GM12878 (cell line): Measurements from ENCODE around the gene MYCBPAP. TPM values are rescaled to one million over a fixed set of nuclear protein-coding genes. Genes with fewer than 3 reads are reported as not detected.

Experiments
- ATAC-seq: fragments of 200-7000 bp; cut with Tn5 transposase; 3 replicates; pipeline ENCODE4 v1.9.1; 2020; ENCODE audit warnings: mild to moderate bottlenecking, moderate library complexity
- BruUV-seq: library from RNA; stranded (reverse); fragments of 400-500 nt; replicated peaks from 2 replicates; lab custom pipeline; 2021; lab: Mats Ljungman, UMichigan
- CTCF ChIA-PET: fragments of 300-600 bp; sonication (Branson Sonifier 250); formaldehyde crosslinking; extraction: SDS; loops from one replicate; lab custom pipeline; 2021; ENCODE audit warnings: inconsistent platforms; lab: Yijun Ruan, JAX
- POLR2A ChIA-PET: fragments of 350-600 bp; formaldehyde crosslinking; extraction: SDS; loops from one replicate; lab custom pipeline; 2021; ENCODE audit warnings: inconsistent platforms; lab: Charles Lee
- RAD21 ChIA-PET: fragments of 300-600 bp; sonication (Branson Sonifier 250); formaldehyde crosslinking; loops from one replicate; lab custom pipeline; 2023; ENCODE audit warnings: antibody characterized with exemption; ENCODE audit not compliant: unreplicated experiment; lab: Charles Lee
- SMC1A ChIA-PET: fragments of 300-600 bp; sonication (Branson Sonifier 250); formaldehyde crosslinking; loops from one replicate; lab custom pipeline; 2023; ENCODE audit not compliant: unreplicated experiment, uncharacterized antibody; lab: Charles Lee
- DNase-seq: peaks from one replicate; pipeline ENCODE4 v3.0.0-alpha.2; 2011; ENCODE audit warnings: low read depth, low spot score
- FAIRE-seq: peaks from 3 replicates; lab custom pipeline; 2011; peaks lifted over from hg19 to GRCh38; lab: Jason Lieb, UNC
- H2AFZ ChIP-seq: 2 replicates; pipeline ENCODE4 v1.6.0; 2011; ENCODE audit warnings: low read depth, low read length, control low read depth; ENCODE audit not compliant: control insufficient read depth
- H3K27ac ChIP-seq: 2 replicates; pipeline ENCODE4 v1.5.1; 2011; ENCODE audit warnings: control low read depth; ENCODE audit not compliant: control insufficient read depth, insufficient read depth
- H3K27me3 ChIP-seq, 2 experiments: replicated peaks in 1 of 2; 2 replicates each; pipeline versions ENCODE4 v1.6.0 to v1.6.1; 2011; ENCODE audit warnings: low read length in 1 of 2; ENCODE audit not compliant: control insufficient read depth in 2 of 2, insufficient read depth in 2 of 2
- H3K36me3 ChIP-seq, 2 experiments: 2 replicates each; pipeline ENCODE4 v1.5.1; 2011; ENCODE audit warnings: low read length in 1 of 2; ENCODE audit not compliant: control insufficient read depth in 2 of 2, insufficient read depth in 2 of 2
- H3K4me1 ChIP-seq: 2 replicates; pipeline ENCODE4 v1.6.1; 2011; ENCODE audit warnings: mild to moderate bottlenecking, low read length, moderate library complexity, mixed read lengths; ENCODE audit not compliant: control insufficient read depth, insufficient read depth
- H3K4me2 ChIP-seq: 2 replicates; pipeline ENCODE4 v1.6.0; 2011; ENCODE audit warnings: control low read depth; ENCODE audit not compliant: control insufficient read depth, insufficient read depth
- H3K4me3 ChIP-seq: fragments of 200-600 bp; sonication (generic); 2 replicates; pipeline ENCODE4 v1.5.1; 2016
- H3K79me2 ChIP-seq: 2 replicates; pipeline ENCODE4 v1.6.0; 2011; ENCODE audit warnings: low read length; ENCODE audit not compliant: control insufficient read depth, insufficient read depth
- H3K9ac ChIP-seq: 2 replicates; pipeline ENCODE4 v1.8.0; 2011; ENCODE audit warnings: low read length, control low read depth, mixed read lengths; ENCODE audit not compliant: control insufficient read depth, insufficient read depth
- H3K9me3 ChIP-seq: replicated peaks from 3 replicates; pipeline ENCODE4 v1.5.1; 2011; ENCODE audit warnings: mild to moderate bottlenecking, low read length; ENCODE audit not compliant: control insufficient read depth, insufficient read depth
- H4K20me1 ChIP-seq: 2 replicates; pipeline ENCODE4 v1.6.0; 2011; ENCODE audit not compliant: control insufficient read depth, insufficient read depth
- ASH2L ChIP-seq: fragments of 300-600, 200-600 bp; sonication (generic); IDR thresholded peaks from 2 replicates; pipeline ENCODE4 v1.6.1; 2017; ENCODE audit warnings: low read depth, mild to moderate bottlenecking, borderline replicate concordance
- BCLAF1 ChIP-seq: fragments of 450-650 bp; IDR thresholded peaks from 2 replicates; pipeline ENCODE4 v1.6.1; 2017; ENCODE audit warnings: antibody characterized with exemption, mild to moderate bottlenecking, moderate library complexity
- CHD1 ChIP-seq: IDR thresholded peaks from 2 replicates; pipeline ENCODE4 v1.6.1; 2012; ENCODE audit warnings: low read depth, low read length, improper control_type of control experiment
- GATAD2B ChIP-seq: fragments of 450-650 bp; conservative IDR thresholded peaks from 2 replicates; pipeline ENCODE4 v1.6.1; 2017; ENCODE audit warnings: low read depth, mild to moderate bottlenecking, moderate library complexity
- NR2F1 ChIP-seq: fragments of 450-650 bp; conservative IDR thresholded peaks from 2 replicates; pipeline ENCODE4 v1.6.1; 2017; ENCODE audit warnings: mild to moderate bottlenecking
- RFX5 ChIP-seq: IDR thresholded peaks from 2 replicates; pipeline ENCODE4 v1.6.1; 2011; ENCODE audit warnings: low read depth, low read length, improper control_type of control experiment
- WGBS: methylation state at CpG from one replicate; pipeline ENCODE4 v1.1.6; 2016; ENCODE audit warnings: low lambda C conversion rate; ENCODE audit not compliant: insufficient replicate concordance, insufficient coverage; ENCODE audit errors: missing lambda C conversion rate; 5-methylcytosine and 5-hydroxymethylcytosine counted together
- in situ Hi-C: fragments of 300-500 bp; cut with MboI; formaldehyde crosslinking; loops from 9 replicates; pipeline ENCODE4 v1.14.3; 2018; ENCODE audit warnings: mixed read lengths
- intact Hi-C: fragments of 100-400 bp; cut with micrococcal nuclease; formaldehyde crosslinking; loops from one replicate; pipeline ENCODE4 v1.14.2; 2022; ENCODE audit not compliant: unreplicated experiment
- polyA plus RNA-seq, 11 experiments: library from polyadenylated mRNA; depleted of rRNA in 4 of 11; unstranded in 6 of 11; stranded (reverse) in 5 of 11; fragments of >200 nt; fragmentation: Nextera tagmentation in 4 of 11; fragmentation: Illumina TruSeq in 1 of 11; extraction: Ambion mirVana in 4 of 11; extraction: Trizol in 1 of 11; gene quantifications; 1 replicate in 1 of 11; 2 replicates in 10 of 11; pipeline versions ENCODE4 v1.2.1 to v1.2.3, GENCODE V29; 2011 to 2016; ENCODE audit warnings: inconsistent platforms in 2 of 11, missing spikeins in 2 of 11, low read depth in 1 of 11
- total RNA-seq, 4 experiments: library from RNA; depleted of rRNA in 3 of 4; stranded (reverse); fragments of >200 nt in 3 of 4; fragmentation: Illumina TruSeq in 1 of 4; extraction: Trizol in 1 of 4; gene quantifications; 2 replicates each; pipeline versions ENCODE4 v1.2.1 to v1.2.3, GENCODE V29; 2013 to 2021

Gene MYCBPAP
- total and polyA plus RNA-seq, 10 of the 15 experiments (the other 5 are each of a cell fraction or from before 2014, with no cell fraction given): 0.23 to 2.7 (median 1.5) TPM

GRCh38 chr17:50541402-50541715, 33.1 kb downstream of the MYCBPAP start:
- Histone ChIP-seq H3K36me3 (no peaks in the 10 kb centered on the region), H3K9ac (no peak overlapping the region), H3K9me3 (no peaks in the 10 kb centered on the region), H3K27ac (no peak overlapping the region), H3K79me2 (no peaks in the 10 kb centered on the region), H3K27me3 (no peaks in the 10 kb centered on the region), H3K4me3 (peak overlapping the region; percentile 55; the same call in 1 of the 2 replicates), H3K4me2 (peak overlapping the region; percentile 91; the same call in 1 of the 2 replicates), H4K20me1 (no peaks in the 10 kb centered on the region), H2AFZ (peak overlapping the region; percentile 93), H3K4me1 (peaks cover 10% of the 10 kb centered on the region)
- no peak for DNase-seq
- in situ Hi-C loops (loop anchor here (5.0 to 10.0 kb wide), 4 partner anchors 51 to 413 kb away; no protein-coding TSS in a partner anchor), intact Hi-C loops (loop anchor here (10.0 kb wide), 1 partner anchor 413 kb away; no protein-coding TSS in a partner anchor)
- 41% methylated on average over 9 of the region's 9 CpGs for whole genome bisulfite sequencing
- CTCF ChIA-PET: interaction anchor here (0.7 to 3.2 kb wide), 7 partner anchors 9 to 341 kb away, joined by 3 to 12 read pairs (median 3); no protein-coding TSS in a partner anchor
- BruUV-seq: no TSS peak
- POLR2A ChIA-PET: interaction anchor here (0.6 to 1.4 kb wide), 5 partner anchors 9 to 326 kb away, joined by 3 to 4 read pairs (median 3); no protein-coding TSS in a partner anchor
- SMC1A ChIA-PET: interaction anchor here (1.0 to 1.8 kb wide), 3 partner anchors 36 to 59 kb away, joined by 3 to 8 read pairs (median 3); no protein-coding TSS in a partner anchor
- FAIRE-seq: no peak
- ATAC-seq: peak; percentile 2; the same call in 1 of the 3 replicates
- RAD21 ChIA-PET: interaction anchor here (0.5 to 2.2 kb wide), 5 partner anchors 26 to 186 kb away, joined by 3 to 13 read pairs (median 3); no protein-coding TSS in a partner anchor
- TF ChIP-seq ASH2L: no peak
- no peak for TF ChIP-seq NR2F1
- no peak for TF ChIP-seq CHD1
- no peak for TF ChIP-seq GATAD2B
- no peak for TF ChIP-seq BCLAF1
- TF ChIP-seq RFX5: no peak
